Skeletal muscle satellite cell (primary cell): ENCODE measurements around the gene YWHAB. TPM values are rescaled to one million over a fixed set of nuclear protein-coding genes. Genes with fewer than 3 reads are reported as not detected.

ENCODE experiments used
- H3K27me3 ChIP-seq: 2 replicates; pipeline ENCODE4 v1.7.0; 2013; ENCODE audit warnings: low read length; ENCODE audit not compliant: control insufficient read depth, insufficient read depth
- H3K36me3 ChIP-seq: 2 replicates; pipeline ENCODE4 v1.7.0; 2013; ENCODE audit warnings: mild to moderate bottlenecking, control low read depth, low read length; ENCODE audit not compliant: insufficient read depth
- H3K4me1 ChIP-seq: 2 replicates; pipeline ENCODE4 v1.7.0; 2013; ENCODE audit warnings: low read length; ENCODE audit not compliant: control insufficient read depth, insufficient read depth
- H3K4me2 ChIP-seq: 2 replicates; pipeline ENCODE4 v1.7.0; 2013; ENCODE audit warnings: mild to moderate bottlenecking, low read length
- H3K4me3 ChIP-seq: 2 replicates; pipeline ENCODE4 v1.7.0; 2013; ENCODE audit warnings: low read length
- H3K9ac ChIP-seq: 2 replicates; pipeline ENCODE4 v1.7.0; 2013; ENCODE audit warnings: mild to moderate bottlenecking, low read depth, low read length, moderate library complexity
- H3K9me3 ChIP-seq: replicated peaks from 2 replicates; pipeline ENCODE4 v1.7.0; 2013; ENCODE audit warnings: mild to moderate bottlenecking, control low read depth, low read length
- total RNA-seq: library from RNA; depleted of rRNA; stranded (reverse); fragments of >200 nt; gene quantifications from 2 replicates; pipeline ENCODE4 v1.2.3, GENCODE V29; 2012; rRNA removed

The YWHAB gene
- total RNA-seq, result 112 and 115 TPM in 2 replicates

DNA sequence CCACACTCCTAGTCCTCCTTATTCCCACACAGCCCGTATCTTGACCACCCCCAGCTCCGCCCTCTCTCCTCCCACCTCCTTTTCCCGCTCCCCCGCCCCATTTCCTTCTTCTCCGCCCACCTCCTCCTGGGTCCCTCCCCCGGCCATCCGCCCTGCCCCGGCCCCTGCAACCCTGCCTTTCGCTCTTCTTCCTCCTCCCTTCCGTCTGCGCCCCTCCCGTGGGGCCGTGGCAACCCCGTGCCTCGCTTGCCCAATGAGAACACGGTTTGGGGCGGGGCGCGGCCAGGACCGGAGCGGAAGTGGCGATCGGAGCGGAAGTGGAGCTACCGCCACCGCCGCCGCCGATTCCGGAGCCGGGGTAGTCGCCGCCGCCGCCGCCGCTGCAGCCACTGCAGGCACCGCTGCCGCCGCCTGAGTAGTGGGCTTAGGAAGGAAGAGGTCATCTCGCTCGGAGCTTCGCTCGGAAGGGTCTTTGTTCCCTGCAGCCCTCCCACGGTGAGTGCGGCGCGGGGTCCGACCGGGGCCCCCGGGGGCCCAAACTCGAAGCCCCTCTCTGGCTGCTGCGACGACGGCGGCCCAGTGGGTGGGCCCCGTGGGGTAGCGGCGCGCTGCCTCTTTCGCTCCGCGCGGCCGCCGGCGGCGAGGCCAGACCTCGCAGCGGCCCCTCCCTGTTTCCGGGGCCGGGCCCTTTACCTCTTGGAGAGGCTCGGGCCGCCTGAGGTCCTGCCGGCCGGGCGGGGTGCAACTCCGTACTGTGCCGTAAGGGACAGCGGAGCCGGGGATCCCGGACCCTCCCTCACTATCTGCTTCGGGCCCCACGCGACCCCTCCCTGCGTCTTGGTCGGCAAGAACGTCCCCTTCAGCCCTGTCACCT is at the start of gene YWHAB:
Gene YWHAB (plus strand): TSS at position 314 of the 874 bp plus-strand sequence. CDS start 15,829 bp downstream, outside the sequence.
- peaks cover 32% of the 10 kb centered on the region for H3K4me1 ChIP-seq
- H3K4me2 ChIP-seq, result peak within 1 kb of the TSS; percentile 85
- H3K9me3 ChIP-seq, result no peaks in the 10 kb centered on the region
- peak within 1 kb of the TSS; percentile 96 for H3K4me3 ChIP-seq
- peak within 1 kb of the TSS; percentile 100 for H3K9ac ChIP-seq
- H3K36me3 ChIP-seq, result peaks cover 21% of the 10 kb centered on the region
- H3K27me3 ChIP-seq, result no peaks in the 10 kb centered on the region

- H3K4me1 ChIP-seq, result no peaks in the 10 kb centered on the region
- no peak overlapping the region for H3K4me2 ChIP-seq
These were observed 48.8 kb upstream of the YWHAB start for GRCh38 chr20:44836601-44837120.

GRCh38 chr20:44837946-44838345 is 47.6 kb upstream of the YWHAB start:
- Histone ChIP-seq H3K36me3 (no peaks in the 10 kb centered on the region), H3K27me3 (peaks cover 74% of the 10 kb centered on the region), H3K4me1 (no peaks in the 10 kb centered on the region), H3K9me3 (no peaks in the 10 kb centered on the region), H3K9ac (no peak overlapping the region), H3K4me3 (no peak overlapping the region), H3K4me2 (no peak overlapping the region)

More at GRCh38 chr20:44836601-44837120, 48.8 kb upstream of the YWHAB start:
- Histone ChIP-seq H3K27me3 (peaks cover 78% of the 10 kb centered on the region), H3K9me3 (no peaks in the 10 kb centered on the region), H3K9ac (no peak overlapping the region), H3K36me3 (no peaks in the 10 kb centered on the region), H3K4me3 (no peak overlapping the region)

DNA sequence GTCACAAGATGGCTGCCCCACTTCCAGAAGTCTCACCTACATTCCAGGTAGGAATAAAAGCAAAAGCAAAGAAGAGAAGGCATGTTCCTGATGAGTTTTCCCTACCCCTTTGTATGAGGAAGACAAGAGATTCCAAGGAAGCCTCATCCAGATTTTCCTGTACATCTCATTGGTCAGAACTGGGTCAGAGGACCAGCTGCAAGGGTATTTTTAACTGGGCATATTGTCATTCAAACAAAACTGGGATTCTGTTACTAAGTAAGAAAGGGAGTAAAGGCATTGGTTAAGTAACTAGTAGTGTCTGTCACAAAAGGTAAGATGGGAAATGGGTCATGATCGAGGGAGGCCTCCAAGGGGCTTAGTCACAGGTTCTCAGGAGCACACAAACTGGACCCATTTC is 47.0 kb upstream of the YWHAB start:
- H3K9me3 ChIP-seq, result no peaks in the 10 kb centered on the region
- peaks cover 74% of the 10 kb centered on the region for H3K27me3 ChIP-seq
- no peak overlapping the region for H3K4me3 ChIP-seq
- no peak overlapping the region for H3K9ac ChIP-seq
- H3K36me3 ChIP-seq, result no peaks in the 10 kb centered on the region
- H3K4me1 ChIP-seq, result no peaks in the 10 kb centered on the region
- H3K4me2 ChIP-seq, result no peak overlapping the region

DNA sequence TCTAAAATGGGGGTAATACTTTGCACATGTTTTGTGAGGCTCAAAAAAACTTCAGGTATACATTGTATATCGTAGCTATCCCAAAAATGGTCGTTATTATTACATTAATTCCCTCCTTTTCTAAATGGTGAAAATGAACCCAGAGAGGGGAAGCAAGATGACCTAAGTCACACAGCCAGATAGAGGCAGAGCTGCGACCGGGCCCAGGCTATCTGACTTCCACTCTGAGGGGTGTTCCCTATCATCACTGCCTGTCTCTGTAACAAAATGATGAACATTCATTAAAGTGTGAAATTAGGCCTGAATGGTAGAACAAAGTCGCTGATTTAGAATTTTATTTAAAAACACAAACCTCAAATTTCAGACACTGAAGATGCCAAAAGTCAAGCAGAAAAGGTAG is 46.0 kb upstream of the YWHAB start:
- Histone ChIP-seq H3K9me3 (no peaks in the 10 kb centered on the region), H3K4me2 (no peak overlapping the region), H3K9ac (no peak overlapping the region), H3K27me3 (peaks cover 72% of the 10 kb centered on the region), H3K36me3 (no peaks in the 10 kb centered on the region), H3K4me3 (no peak overlapping the region), H3K4me1 (no peaks in the 10 kb centered on the region)

DNA sequence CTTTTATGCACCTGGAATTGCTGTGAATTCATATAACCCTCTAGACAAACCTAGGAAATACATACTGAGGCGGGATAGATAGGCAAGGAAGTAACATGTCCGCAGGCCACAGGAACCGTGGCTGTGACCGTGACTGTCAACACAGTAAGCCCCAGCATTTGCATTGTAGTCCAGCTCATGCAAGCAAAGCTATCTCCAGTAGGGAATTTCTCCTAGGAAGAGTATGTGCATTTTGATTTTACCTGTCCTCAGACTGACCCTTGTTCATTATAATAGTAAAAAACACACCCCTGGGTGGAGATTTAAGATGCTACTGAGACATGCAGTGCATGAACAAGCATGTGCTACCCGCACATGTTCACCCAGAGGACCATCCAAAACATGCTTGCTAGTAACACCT is 44.7 kb upstream of the YWHAB start:
- Histone ChIP-seq H3K27me3 (peaks cover 68% of the 10 kb centered on the region), H3K9me3 (no peaks in the 10 kb centered on the region), H3K4me2 (no peak overlapping the region), H3K4me1 (no peaks in the 10 kb centered on the region), H3K4me3 (no peak overlapping the region), H3K9ac (no peak overlapping the region), H3K36me3 (no peaks in the 10 kb centered on the region)

DNA sequence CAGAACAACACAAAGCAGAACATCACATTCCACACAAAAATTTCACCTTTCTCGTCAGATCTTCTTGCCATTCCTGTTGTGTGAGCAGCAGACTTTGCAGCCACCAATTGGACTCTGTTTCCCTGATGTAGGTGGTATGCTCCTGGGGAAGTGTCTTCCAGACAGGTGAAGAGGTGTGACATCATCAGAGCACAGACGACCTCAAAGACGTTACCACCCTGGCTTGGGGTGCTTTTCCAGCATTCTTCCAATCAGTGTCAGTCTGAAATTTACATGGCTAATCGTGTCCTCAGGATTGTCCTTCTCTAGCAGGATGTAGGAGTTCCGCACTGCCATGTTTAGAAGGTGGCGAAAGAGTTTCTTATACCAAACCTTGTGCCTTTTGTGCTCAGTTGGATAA is 43.5 kb upstream of the YWHAB start:
- Histone ChIP-seq H3K9ac (no peak overlapping the region), H3K4me3 (no peak overlapping the region), H3K27me3 (peaks cover 64% of the 10 kb centered on the region), H3K4me1 (no peaks in the 10 kb centered on the region), H3K36me3 (no peaks in the 10 kb centered on the region), H3K9me3 (no peaks in the 10 kb centered on the region), H3K4me2 (no peak overlapping the region)

DNA sequence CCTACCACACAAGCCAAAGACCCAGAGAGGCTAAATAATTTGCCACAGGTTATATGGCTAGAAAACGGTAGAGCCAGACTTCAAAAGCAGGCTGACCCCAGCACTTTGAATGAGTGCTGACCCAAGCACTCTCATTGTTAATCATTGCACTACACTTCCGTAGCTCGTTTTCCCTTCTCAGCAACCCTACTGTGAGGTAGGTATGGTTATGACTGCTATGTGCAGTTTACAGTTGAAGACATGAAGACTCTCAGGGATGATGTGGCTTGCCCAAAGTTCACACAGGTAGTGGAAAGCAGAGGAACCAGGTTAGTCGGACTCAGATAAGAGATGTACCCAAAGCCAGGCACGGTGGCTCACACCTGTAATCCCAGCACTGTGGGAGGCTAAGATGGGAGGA is 41.6 kb upstream of the YWHAB start:
- H3K27me3 ChIP-seq, result peaks cover 57% of the 10 kb centered on the region
- H3K4me2 ChIP-seq, result no peak overlapping the region
- H3K9ac ChIP-seq, result no peak overlapping the region
- H3K4me1 ChIP-seq, result no peaks in the 10 kb centered on the region
- H3K4me3 ChIP-seq, result no peak overlapping the region
- H3K9me3 ChIP-seq, result no peaks in the 10 kb centered on the region
- no peaks in the 10 kb centered on the region for H3K36me3 ChIP-seq

DNA sequence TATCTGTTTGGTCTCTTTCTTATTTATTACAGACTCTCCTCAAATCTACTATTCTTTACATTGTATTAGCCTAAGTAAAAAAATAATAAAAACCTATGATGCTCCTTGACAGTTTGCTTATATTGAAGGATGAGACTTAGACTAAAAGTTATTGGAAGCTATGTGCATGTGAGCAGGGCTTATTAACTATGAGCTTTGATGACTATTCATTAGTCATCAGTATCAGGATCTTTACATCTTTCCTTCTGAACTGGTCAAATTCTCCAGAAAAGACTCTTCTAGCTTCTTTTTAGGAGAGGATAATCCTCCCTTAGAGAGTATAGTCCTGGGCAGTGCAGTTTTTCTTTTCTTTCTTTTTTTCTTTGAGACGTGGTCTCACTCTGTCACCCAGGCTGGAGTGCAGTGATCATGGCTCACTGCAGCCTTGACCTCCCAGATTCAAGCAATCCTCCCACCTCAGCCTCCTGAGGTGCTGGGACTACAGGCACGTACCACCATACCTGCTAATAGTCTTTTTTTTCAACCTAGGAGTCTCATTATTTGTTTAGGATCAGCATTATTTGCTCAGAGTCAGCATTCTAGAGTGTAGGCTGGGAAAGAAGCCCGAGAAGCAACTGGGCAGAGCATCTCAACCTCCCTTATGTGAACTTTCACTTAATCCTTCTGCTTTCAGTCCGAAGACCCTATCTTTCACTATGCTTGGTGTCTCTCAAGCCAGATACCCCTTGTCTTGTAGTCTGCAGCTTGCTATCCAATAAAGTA is 37.1 kb upstream of the YWHAB start:
- no peaks in the 10 kb centered on the region for H3K4me1 ChIP-seq
- no peak overlapping the region for H3K4me2 ChIP-seq
- no peak overlapping the region for H3K9ac ChIP-seq
- H3K4me3 ChIP-seq, result no peak overlapping the region
- no peaks in the 10 kb centered on the region for H3K9me3 ChIP-seq
- H3K36me3 ChIP-seq, result no peaks in the 10 kb centered on the region
- peaks cover 49% of the 10 kb centered on the region for H3K27me3 ChIP-seq

GRCh38 chr20:44849703-44850102 is 35.8 kb upstream of the YWHAB start:
- Histone ChIP-seq H3K4me1 (no peaks in the 10 kb centered on the region), H3K4me3 (no peak overlapping the region), H3K4me2 (no peak overlapping the region), H3K36me3 (no peaks in the 10 kb centered on the region), H3K9me3 (no peaks in the 10 kb centered on the region), H3K27me3 (peaks cover 58% of the 10 kb centered on the region), H3K9ac (no peak overlapping the region)

- Histone ChIP-seq H3K4me3 (no peak overlapping the region), H3K4me1 (no peaks in the 10 kb centered on the region)
These were observed 35.2 kb upstream of the YWHAB start for GRCh38 chr20:44850272-44850671.

More at GRCh38 chr20:44850272-44850671, 35.2 kb upstream of the YWHAB start:
- H3K9me3 ChIP-seq, result no peaks in the 10 kb centered on the region
- H3K27me3 ChIP-seq, result peaks cover 53% of the 10 kb centered on the region
- no peaks in the 10 kb centered on the region for H3K36me3 ChIP-seq
- no peak overlapping the region for H3K4me2 ChIP-seq
- H3K9ac ChIP-seq, result no peak overlapping the region
